GM10266 (cell line): Measurements from ENCODE around the gene SEMA3E.

ENCODE experiments used
- DNase-seq: peaks from one replicate; pipeline ENCODE4 v3.0.0; 2012; ENCODE audit errors: extremely low spot score
- CTCF ChIP-seq: IDR thresholded peaks from 2 replicates; pipeline ENCODE4 v1.5.1; 2012; ENCODE audit warnings: mild to moderate bottlenecking, low read depth; ENCODE audit not compliant: control insufficient read depth, insufficient read depth; ENCODE audit errors: missing control alignments

Gene SEMA3E

DNA sequence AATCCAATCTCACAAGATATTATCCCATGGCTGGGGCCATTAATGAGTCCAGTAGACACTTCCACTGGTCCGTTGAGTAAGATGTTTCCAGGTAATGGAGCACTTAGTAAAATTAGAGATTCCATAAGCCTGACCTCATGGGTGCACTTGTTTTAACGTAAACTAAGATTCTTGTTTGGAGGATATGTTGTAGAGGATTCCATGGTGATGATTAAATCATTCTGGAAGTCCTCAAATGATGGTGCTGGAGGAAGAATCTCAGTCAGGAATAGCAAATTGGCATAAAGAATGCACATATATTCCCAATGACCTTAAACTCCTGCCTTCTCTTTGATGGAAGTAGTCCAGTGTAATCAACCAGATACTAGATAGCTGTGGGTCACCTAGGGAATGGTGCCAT, 324.3 kb downstream of the SEMA3E start:
- no peak for TF ChIP-seq CTCF
- no peak for DNase-seq

DNA sequence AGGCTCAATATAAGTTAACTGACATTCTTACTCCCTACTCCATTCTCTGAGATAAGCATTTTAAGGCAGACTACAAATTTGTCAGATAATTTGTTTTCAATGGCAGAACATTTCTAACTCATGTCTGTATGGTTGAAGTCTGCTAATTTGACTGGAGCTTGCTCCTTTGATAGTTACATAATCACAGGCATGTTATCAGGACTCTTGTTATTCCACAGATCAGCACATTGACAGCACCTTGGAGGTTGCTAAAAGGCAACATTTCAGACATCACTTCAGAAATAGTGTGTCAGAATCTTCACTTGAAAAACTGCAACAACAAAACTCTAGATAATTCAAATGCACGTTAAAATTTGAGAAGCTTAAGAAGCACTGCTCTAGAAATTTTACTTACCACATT, 327.9 kb downstream of the SEMA3E start:
- TF ChIP-seq CTCF, result no peak
- no peak for DNase-seq

GRCh38 chr7:83313931-83314330, 335.0 kb downstream of the SEMA3E start:
- DNase-seq, result no peak
- TF ChIP-seq CTCF, result no peak
